Esophagus squamous epithelium (tissue), 4 donors: ENCODE measurements around the gene RAD9A.
"Not testable (repeated sequence)": the region's sequence is repeated elsewhere in the genome, so short reads cannot be mapped to it uniquely, and the experiment has no call there.

Source experiments
- POLR2A ChIP-seq, 4 donors: fragments of 450-650 bp; IDR thresholded peaks; one replicate each; pipeline ENCODE4 v1.6.1; 2017; ENCODE audit warnings: antibody characterized with exemption in 4 of 4, mild to moderate bottlenecking in 4 of 4, moderate library complexity in 3 of 4
- TF ChIP-seq, protein P1 (sequence below), 6 experiments: fragments of 450-650 bp in 4 of 6; fragments of 200-600 bp in 2 of 6; sonication (generic) in 2 of 6; IDR thresholded peaks; one replicate each; pipeline ENCODE4 v1.5.1; 2016 to 2019; ENCODE audit warnings: antibody characterized with exemption in 6 of 6, mild to moderate bottlenecking in 4 of 6, moderate library complexity in 4 of 6

DNA sequence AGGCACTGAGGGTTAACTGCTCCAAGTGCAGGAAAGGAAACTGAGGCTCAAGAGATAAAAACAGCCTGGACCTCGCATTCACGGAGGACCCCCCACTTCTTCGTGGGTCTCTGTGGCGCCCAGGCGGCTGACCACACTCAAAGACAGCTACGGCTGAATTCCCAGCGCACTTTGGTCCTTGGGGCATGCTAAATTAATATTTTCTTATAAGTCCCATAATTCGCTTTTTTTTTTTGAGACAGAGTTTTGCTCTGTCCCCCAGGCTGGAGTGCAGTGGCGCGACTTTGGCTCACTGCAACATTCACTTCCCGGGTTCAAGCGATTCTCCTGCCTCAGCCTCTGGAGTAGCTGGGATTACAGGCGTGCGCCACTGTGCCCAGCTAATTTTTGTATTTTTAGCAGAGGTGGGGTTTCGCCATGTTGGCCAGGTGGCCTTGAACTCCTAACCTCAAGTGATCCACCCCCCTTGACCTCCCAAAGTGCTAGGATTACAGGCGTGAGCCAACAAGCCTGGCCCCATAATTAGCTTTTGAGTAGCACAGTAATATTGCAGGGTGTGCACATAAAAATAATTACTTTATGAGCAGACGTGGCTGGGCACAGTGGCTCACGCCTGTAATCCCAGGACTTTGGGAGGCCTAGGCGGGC lies 10.5 kb downstream of the RAD9A start:
- not testable (repeated sequence) for TF ChIP-seq POLR2A (IDR thresholded peaks at IDR 0.05)
- TF ChIP-seq, protein P1, sequence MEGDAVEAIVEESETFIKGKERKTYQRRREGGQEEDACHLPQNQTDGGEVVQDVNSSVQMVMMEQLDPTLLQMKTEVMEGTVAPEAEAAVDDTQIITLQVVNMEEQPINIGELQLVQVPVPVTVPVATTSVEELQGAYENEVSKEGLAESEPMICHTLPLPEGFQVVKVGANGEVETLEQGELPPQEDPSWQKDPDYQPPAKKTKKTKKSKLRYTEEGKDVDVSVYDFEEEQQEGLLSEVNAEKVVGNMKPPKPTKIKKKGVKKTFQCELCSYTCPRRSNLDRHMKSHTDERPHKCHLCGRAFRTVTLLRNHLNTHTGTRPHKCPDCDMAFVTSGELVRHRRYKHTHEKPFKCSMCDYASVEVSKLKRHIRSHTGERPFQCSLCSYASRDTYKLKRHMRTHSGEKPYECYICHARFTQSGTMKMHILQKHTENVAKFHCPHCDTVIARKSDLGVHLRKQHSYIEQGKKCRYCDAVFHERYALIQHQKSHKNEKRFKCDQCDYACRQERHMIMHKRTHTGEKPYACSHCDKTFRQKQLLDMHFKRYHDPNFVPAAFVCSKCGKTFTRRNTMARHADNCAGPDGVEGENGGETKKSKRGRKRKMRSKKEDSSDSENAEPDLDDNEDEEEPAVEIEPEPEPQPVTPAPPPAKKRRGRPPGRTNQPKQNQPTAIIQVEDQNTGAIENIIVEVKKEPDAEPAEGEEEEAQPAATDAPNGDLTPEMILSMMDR (IDR thresholded peaks at IDR 0.05) = not testable (repeated sequence)
